ENCODE data around the gene GCLC.

DNA sequence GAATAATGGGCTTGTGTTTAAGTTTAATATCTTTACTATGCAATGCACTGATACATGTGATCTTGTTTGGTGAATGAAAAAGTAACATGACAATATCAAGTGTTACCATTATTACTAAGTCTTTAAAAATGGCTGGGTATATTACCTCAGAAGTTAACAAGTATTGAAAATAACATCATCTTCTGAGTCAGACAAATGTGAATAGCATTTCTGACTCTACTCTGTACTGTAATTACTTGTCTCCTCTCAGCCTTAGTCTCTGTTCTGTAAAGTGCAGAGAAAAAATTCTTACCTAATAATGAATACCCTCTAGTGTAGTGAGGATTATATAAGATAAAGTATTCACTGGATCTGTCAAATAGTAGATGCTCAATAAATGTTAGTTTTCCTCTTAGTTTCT, 47.0 kb upstream of the GCLC start:
- TF ChIP-seq, protein P1, sequence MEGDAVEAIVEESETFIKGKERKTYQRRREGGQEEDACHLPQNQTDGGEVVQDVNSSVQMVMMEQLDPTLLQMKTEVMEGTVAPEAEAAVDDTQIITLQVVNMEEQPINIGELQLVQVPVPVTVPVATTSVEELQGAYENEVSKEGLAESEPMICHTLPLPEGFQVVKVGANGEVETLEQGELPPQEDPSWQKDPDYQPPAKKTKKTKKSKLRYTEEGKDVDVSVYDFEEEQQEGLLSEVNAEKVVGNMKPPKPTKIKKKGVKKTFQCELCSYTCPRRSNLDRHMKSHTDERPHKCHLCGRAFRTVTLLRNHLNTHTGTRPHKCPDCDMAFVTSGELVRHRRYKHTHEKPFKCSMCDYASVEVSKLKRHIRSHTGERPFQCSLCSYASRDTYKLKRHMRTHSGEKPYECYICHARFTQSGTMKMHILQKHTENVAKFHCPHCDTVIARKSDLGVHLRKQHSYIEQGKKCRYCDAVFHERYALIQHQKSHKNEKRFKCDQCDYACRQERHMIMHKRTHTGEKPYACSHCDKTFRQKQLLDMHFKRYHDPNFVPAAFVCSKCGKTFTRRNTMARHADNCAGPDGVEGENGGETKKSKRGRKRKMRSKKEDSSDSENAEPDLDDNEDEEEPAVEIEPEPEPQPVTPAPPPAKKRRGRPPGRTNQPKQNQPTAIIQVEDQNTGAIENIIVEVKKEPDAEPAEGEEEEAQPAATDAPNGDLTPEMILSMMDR (IDR thresholded peaks at IDR 0.05) = no peak
- TF ChIP-seq POLR2A (IDR thresholded peaks at IDR 0.05) = no peak

Measured in testis (tissue), 2 donors.